H9 (cell line): Measurements from ENCODE around the gene RTF2. TPM values are rescaled to one million over a fixed set of nuclear protein-coding genes. Genes with fewer than 3 reads are reported as not detected.

Experiments used
- DNase-seq: peaks from one replicate; pipeline ENCODE4 v3.0.0-alpha.2; 2017
- H2AFZ ChIP-seq: one replicate; pipeline ENCODE4 v1.6.1; 2013; ENCODE audit warnings: mild to moderate bottlenecking, low read length, control low read depth, moderate library complexity
- H2AK5ac ChIP-seq: 2 replicates; pipeline ENCODE4 v1.6.1; 2013; ENCODE audit warnings: low read length, control low read depth, mixed read lengths; ENCODE audit not compliant: insufficient read length
- H2BK120ac ChIP-seq: one replicate; pipeline ENCODE4 v1.6.1; 2013; ENCODE audit warnings: low read depth, mild to moderate bottlenecking, low read length, control low read depth, inconsistent platforms; ENCODE audit not compliant: poor library complexity, severe bottlenecking
- H2BK12ac ChIP-seq: 2 replicates; pipeline ENCODE4 v1.6.1; 2013; ENCODE audit warnings: low read length, control low read depth, mixed read lengths, low read depth; ENCODE audit not compliant: insufficient read length
- H2BK15ac ChIP-seq: 2 replicates; pipeline ENCODE4 v1.6.1; 2013; ENCODE audit warnings: low read depth, low read length, control low read depth
- H2BK20ac ChIP-seq: one replicate; pipeline ENCODE4 v1.6.1; 2013; ENCODE audit warnings: low read depth, mild to moderate bottlenecking, low read length, control low read depth, inconsistent platforms; ENCODE audit not compliant: poor library complexity, severe bottlenecking
- H2BK5ac ChIP-seq: 2 replicates; pipeline ENCODE4 v1.6.1; 2013; ENCODE audit warnings: low read length, control low read depth, mixed read lengths; ENCODE audit not compliant: insufficient read length
- H3K14ac ChIP-seq: 2 replicates; pipeline ENCODE4 v1.6.1; 2013; ENCODE audit warnings: low read length, control low read depth; ENCODE audit not compliant: insufficient read depth
- H3K18ac ChIP-seq: 2 replicates; pipeline ENCODE4 v1.6.1; 2013; ENCODE audit warnings: low read depth, mild to moderate bottlenecking, mixed read lengths, low read length, control low read depth; ENCODE audit not compliant: insufficient read length
- H3K23ac ChIP-seq: 2 replicates; pipeline ENCODE4 v1.6.1; 2013; ENCODE audit warnings: low read length, control low read depth, mixed read lengths, low read depth; ENCODE audit not compliant: insufficient read length
- H3K23me2 ChIP-seq: 2 replicates; pipeline ENCODE4 v1.6.1; 2013; ENCODE audit warnings: low read depth, mild to moderate bottlenecking, mixed read lengths, low read length, control low read depth; ENCODE audit not compliant: insufficient read length, poor library complexity, severe bottlenecking
- H3K27ac ChIP-seq: 2 replicates; pipeline ENCODE4 v1.5.1; 2013; ENCODE audit warnings: low read length, control low read depth, mixed read lengths, low read depth; ENCODE audit not compliant: insufficient read length
- H3K27me3 ChIP-seq: 2 replicates; pipeline ENCODE4 v1.6.1; 2013; ENCODE audit warnings: low read length, control low read depth, inconsistent platforms; ENCODE audit not compliant: insufficient read depth
- H3K4ac ChIP-seq: 2 replicates; pipeline ENCODE4 v1.6.1; 2013; ENCODE audit warnings: low read depth, mild to moderate bottlenecking, control low read depth, inconsistent platforms, low read length, moderate library complexity
- H3K4me1 ChIP-seq: 2 replicates; pipeline ENCODE4 v1.6.1; 2013; ENCODE audit warnings: low read length, control low read depth, inconsistent platforms; ENCODE audit not compliant: insufficient read depth
- H3K4me2 ChIP-seq: 2 replicates; pipeline ENCODE4 v1.6.1; 2013; ENCODE audit warnings: low read length, control low read depth, mixed read lengths; ENCODE audit not compliant: insufficient read length, insufficient read depth
- H3K56ac ChIP-seq: 2 replicates; pipeline ENCODE4 v1.6.1; 2013; ENCODE audit warnings: low read depth, mild to moderate bottlenecking, mixed read lengths, low read length, control low read depth; ENCODE audit not compliant: insufficient read length
- H3K79me1 ChIP-seq: 2 replicates; pipeline ENCODE4 v1.6.1; 2013; ENCODE audit warnings: low read depth, mild to moderate bottlenecking, moderate library complexity, low read length, control low read depth, inconsistent platforms; ENCODE audit not compliant: insufficient read depth, poor library complexity, severe bottlenecking
- H3K79me2 ChIP-seq: 2 replicates; pipeline ENCODE4 v1.6.1; 2013; ENCODE audit warnings: low read length, control low read depth, inconsistent platforms; ENCODE audit not compliant: insufficient read depth
- H3K9ac ChIP-seq: 2 replicates; pipeline ENCODE4 v1.6.1; 2013; ENCODE audit warnings: low read length, control low read depth, mixed read lengths; ENCODE audit not compliant: insufficient read length; ENCODE audit errors: extremely low read depth
- H3K9me3 ChIP-seq: one replicate; pipeline ENCODE4 v1.6.1; 2013; ENCODE audit warnings: low read depth, low read length, inconsistent platforms; ENCODE audit not compliant: control insufficient read depth
- H3T11ph ChIP-seq: one replicate; pipeline ENCODE4 v1.6.1; 2013; ENCODE audit warnings: mild to moderate bottlenecking, low read length, control low read depth, inconsistent platforms
- H4K20me1 ChIP-seq: one replicate; pipeline ENCODE4 v1.6.1; 2013; ENCODE audit not compliant: control insufficient read depth, insufficient read length, insufficient read depth
- H4K5ac ChIP-seq: 2 replicates; pipeline ENCODE4 v1.6.1; 2013; ENCODE audit warnings: low read depth, mild to moderate bottlenecking, mixed read lengths, low read length, control low read depth; ENCODE audit not compliant: insufficient read length
- H4K8ac ChIP-seq: replicated peaks from 2 replicates; pipeline ENCODE4 v1.6.1; 2013; ENCODE audit warnings: low read length, control low read depth, mixed read lengths, low read depth; ENCODE audit not compliant: insufficient read length
- H4K91ac ChIP-seq: 2 replicates; pipeline ENCODE4 v1.6.1; 2013; ENCODE audit warnings: low read depth, mild to moderate bottlenecking, moderate library complexity, mixed read lengths, low read length, control low read depth; ENCODE audit not compliant: insufficient read length
- H3K27ac Mint-ChIP-seq, 3 experiments: 2 replicates in 2 of 3; 3 replicates in 1 of 3; pipeline ENCODE4 v1.8.0; 2020 to 2021; ENCODE audit warnings: mixed read lengths in 3 of 3, mild to moderate bottlenecking in 1 of 3, moderate library complexity in 1 of 3
- H3K27me3 Mint-ChIP-seq: 2 replicates; pipeline ENCODE4 v1.8.0; 2021; ENCODE audit warnings: low read depth, mild to moderate bottlenecking, moderate library complexity, mixed read lengths
- H3K36me3 Mint-ChIP-seq, 3 experiments: 2 replicates in 2 of 3; 3 replicates in 1 of 3; pipeline ENCODE4 v1.8.0; 2020 to 2021; ENCODE audit warnings: low read depth in 3 of 3, mixed read lengths in 3 of 3; ENCODE audit not compliant: insufficient read depth in 1 of 3
- H3K4me1 Mint-ChIP-seq, 2 experiments: 2 replicates each; pipeline ENCODE4 v1.8.0; 2020; ENCODE audit warnings: mixed read lengths in 2 of 2
- H3K4me3 Mint-ChIP-seq, 2 experiments: 2 replicates in 1 of 2; 3 replicates in 1 of 2; pipeline ENCODE4 v1.8.0; 2020 to 2021; ENCODE audit warnings: mild to moderate bottlenecking in 2 of 2, mixed read lengths in 2 of 2, moderate library complexity in 1 of 2
- H3K9me3 Mint-ChIP-seq, 2 experiments: 2 replicates in 1 of 2; 3 replicates in 1 of 2; pipeline ENCODE4 v1.8.0; 2020; ENCODE audit warnings: mild to moderate bottlenecking in 2 of 2, mixed read lengths in 2 of 2, moderate library complexity in 1 of 2
- CTCF ChIP-seq: fragments of 200-600 bp; sonication (generic); conservative IDR thresholded peaks from 3 replicates; pipeline ENCODE4 v1.8.0; 2021; ENCODE audit warnings: antibody characterized with exemption, mild to moderate bottlenecking
- WGBS: extraction: QIAGEN DNeasy Blood & Tissue Kit; methylation state at CpG from one replicate; pipeline ENCODE4 v1.1.7; 2013; ENCODE audit warnings: missing lambda C conversion rate, low lambda C conversion rate, mixed read lengths; ENCODE audit not compliant: insufficient read length; ENCODE audit errors: extremely low coverage; 5-methylcytosine and 5-hydroxymethylcytosine counted together
- total RNA-seq: library from RNA; stranded (reverse); gene quantifications from 2 replicates; pipeline ENCODE4 v1.2.1, GENCODE V29; 2021

The RTF2 gene
- total RNA-seq, 1 experiment from 2014 or later, result 62.6 TPM

DNA sequence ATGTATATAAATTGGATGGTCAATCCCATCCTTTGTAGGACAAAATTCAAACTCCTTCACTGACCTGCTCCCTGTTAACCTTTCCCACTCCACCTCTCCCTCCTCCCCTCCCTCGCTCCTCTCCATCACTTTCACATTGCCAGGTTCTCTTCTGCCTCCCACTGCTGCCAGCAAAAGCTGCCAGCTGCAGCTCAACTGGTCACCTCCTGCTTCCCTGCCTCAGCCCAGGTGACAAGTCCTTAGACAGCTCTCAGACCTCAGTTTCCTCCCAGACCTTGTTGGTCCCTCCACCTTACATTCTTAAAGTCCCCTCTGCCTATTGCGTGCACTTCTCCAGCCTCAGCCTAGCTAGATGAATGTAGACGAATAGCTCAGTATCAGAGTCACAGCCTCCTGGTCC lies 23.3 kb upstream of the RTF2 start:
- H3K9me3 Mint-ChIP-seq, result no peaks in the 10 kb centered on the region

More for the DNA sequence above, 23.3 kb upstream of the RTF2 start:
- no peak overlapping the region for H3K27ac ChIP-seq
- H2BK12ac ChIP-seq, result no peak overlapping the region
- no peaks in the 10 kb centered on the region for H4K20me1 ChIP-seq
- no peak overlapping the region for H4K8ac ChIP-seq
- no peak overlapping the region for H3K23ac ChIP-seq
- H4K5ac ChIP-seq, result no peak overlapping the region
- H3K56ac ChIP-seq, result no peak overlapping the region
- H3K9ac ChIP-seq, result no peak overlapping the region
- no peak for TF ChIP-seq CTCF
- no peak overlapping the region for H3T11ph ChIP-seq
- H2BK20ac ChIP-seq, result no peak overlapping the region
- H4K91ac ChIP-seq, result no peak overlapping the region
- no peak overlapping the region for H2BK120ac ChIP-seq
- Mint-ChIP-seq H3K4me1 (peaks cover 5% of the 10 kb centered on the region in 2 experiments), H3K36me3 (no peaks in the 10 kb centered on the region), H3K27ac (no peak overlapping the region), H3K4me3 (peak overlapping the region in 1 of 2 experiments; percentile 18; a peak in 1 of 5 replicates), H3K27me3 (peaks cover 23% of the 10 kb centered on the region)
- H2BK15ac ChIP-seq, result no peak overlapping the region
- no peak overlapping the region for H2AFZ ChIP-seq
- H3K9me3 ChIP-seq, result no peaks in the 10 kb centered on the region
- no peak for DNase-seq
- no peak overlapping the region for H3K4me2 ChIP-seq
- H3K4me1 ChIP-seq, result no peaks in the 10 kb centered on the region
- no peaks in the 10 kb centered on the region for H3K27me3 ChIP-seq
- H3K23me2 ChIP-seq, result no peaks in the 10 kb centered on the region
- H3K18ac ChIP-seq, result no peak overlapping the region
- no peak overlapping the region for H2AK5ac ChIP-seq
- H3K4ac ChIP-seq, result no peak overlapping the region
- no peaks in the 10 kb centered on the region for H3K79me2 ChIP-seq
- no peak overlapping the region for H2BK5ac ChIP-seq
- no CpG with 5 or more reads among the region's 3 CpGs for WGBS
- no peaks in the 10 kb centered on the region for H3K79me1 ChIP-seq
- H3K14ac ChIP-seq, result no peak overlapping the region
